Left lung (tissue), 10 donors: ENCODE data around the gene TESK2. TPM values are rescaled to one million over a fixed set of nuclear protein-coding genes. Genes with fewer than 3 reads are reported as not detected.
A peak's percentile ranks its signal among the peaks of the same experiment; 100 is the strongest.

Source experiments
- ATAC-seq: fragments of 200-7000 bp; cut with Tn5 transposase; one replicate; pipeline ENCODE4 v1.9.1; 2020; ENCODE audit warnings: moderate library complexity
- DNase-seq, 4 donors: peaks; one replicate each; pipeline ENCODE4 v3.0.0-alpha.2; 2013 to 2020
- H3K27ac ChIP-seq, 2 donors: fragments of 200-600 bp; sonication (generic) in 1 of 2; one replicate each; pipeline versions ENCODE4 v1.5.0 to v1.8.0; 2020 to 2021
- H3K27me3 ChIP-seq, 2 donors: fragments of 200-600 bp; sonication (generic) in 1 of 2; one replicate each; pipeline versions ENCODE4 v1.5.0 to v1.8.0; 2020 to 2021
- H3K36me3 ChIP-seq, 2 donors: fragments of 200-600 bp; sonication (generic) in 1 of 2; one replicate each; pipeline versions ENCODE4 v1.5.0 to v1.8.0; 2020 to 2021
- H3K4me1 ChIP-seq, 2 donors: fragments of 200-600 bp; one replicate each; pipeline ENCODE4 v1.8.0; 2021
- H3K4me3 ChIP-seq, 2 donors: fragments of 200-600 bp; sonication (generic) in 1 of 2; one replicate each; pipeline versions ENCODE4 v1.5.0 to v1.8.0; 2020 to 2021; ENCODE audit warnings: mild to moderate bottlenecking in 1 of 2
- H3K9me3 ChIP-seq, 2 donors: fragments of 200-600 bp; sonication (generic) in 1 of 2; one replicate each; pipeline versions ENCODE4 v1.5.0 to v1.8.0; 2020 to 2021
- intact Hi-C, 2 donors: fragments of 100-400 bp; cut with DNase I; formaldehyde crosslinking; loops; one replicate each; pipeline versions ENCODE4 v1.11.2 to v1.14.2; 2022
- polyA plus RNA-seq, 6 donors: library from polyadenylated mRNA; unstranded; fragments of 120-200 nt; gene quantifications; one replicate each; pipeline ENCODE4 v1.2.1, GENCODE V29; 2013; ENCODE audit not compliant: insufficient read length in 6 of 6
- total RNA-seq, 2 donors: library from RNA; stranded (reverse); fragmentation: NEBNext Ultra II Directional; extraction: Animal tissue kit (Norgen Biotek cat#: 25700); gene quantifications; one replicate each; pipeline ENCODE4 v1.2.1, GENCODE V29; 2021
- TF ChIP-seq, protein P1 (sequence below), 2 donors: fragments of 200-600 bp; sonication (generic) in 1 of 2; IDR thresholded peaks; one replicate each; pipeline versions ENCODE4 v1.5.0 to v1.8.0; 2021; ENCODE audit warnings: antibody characterized with exemption in 2 of 2
- donor health status: DM: no; HTN: yes; CAD: no.
- donor health status: DM: no; HTN: no; CAD: no.

Gene TESK2
- total and polyA plus RNA-seq, 8 donors = 4.3 to 12.5 (median 9.2) TPM

DNA sequence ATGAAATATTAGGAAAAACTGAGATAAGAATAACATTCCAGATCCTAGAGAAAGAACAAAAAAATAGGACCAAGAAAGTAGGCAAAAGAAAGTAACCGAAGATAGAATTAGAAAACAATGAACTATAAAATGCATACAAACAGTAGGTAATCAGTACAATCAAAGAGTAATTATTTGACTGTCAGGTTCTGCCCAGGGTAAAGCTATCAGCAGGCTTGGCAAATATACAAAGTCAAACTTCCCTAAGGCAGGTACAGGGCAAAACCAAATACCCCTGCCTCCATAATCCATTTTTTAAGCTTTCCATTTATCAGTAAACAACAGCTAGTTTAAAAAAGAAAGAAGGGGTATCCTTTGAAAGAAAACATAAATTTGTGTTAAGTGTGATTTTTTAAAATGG lies 44.4 kb downstream of the TESK2 start:
- H3K27ac ChIP-seq = no peak overlapping the region
- DNase-seq = no peak

DNA sequence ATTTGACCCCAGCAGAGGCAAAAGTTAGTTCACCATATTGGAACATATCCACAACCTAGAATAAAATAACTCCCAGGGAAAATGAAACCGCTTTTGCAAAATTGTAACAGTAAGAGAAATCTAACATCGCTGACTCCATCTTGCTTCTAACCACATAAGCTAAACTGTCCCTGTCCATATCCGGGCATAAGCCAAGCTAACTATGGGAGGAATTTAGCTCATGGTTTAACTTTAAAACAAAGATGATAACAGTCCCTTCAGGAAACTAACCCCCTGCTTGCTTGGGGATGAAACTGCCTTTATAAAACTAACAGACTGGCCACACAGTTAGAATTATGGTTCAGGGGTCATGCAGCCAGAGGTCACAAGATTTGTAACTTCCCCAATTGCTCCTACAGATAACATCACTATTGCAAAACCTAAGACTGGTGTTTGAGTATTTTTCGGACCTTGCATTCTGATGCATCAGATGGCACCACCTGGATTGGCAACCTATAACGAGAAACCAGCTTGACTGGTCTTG lies 46.3 kb downstream of the TESK2 start:
- intact Hi-C loops = no loop called here

More for the DNA sequence above, 44.4 kb downstream of the TESK2 start:
- Histone ChIP-seq H3K27me3 (no peaks in the 10 kb centered on the region), H3K36me3 (no peaks in the 10 kb centered on the region), H3K4me3 (no peak overlapping the region), H3K9me3 (no peaks in the 10 kb centered on the region), H3K4me1 (no peaks in the 10 kb centered on the region)
- TF ChIP-seq, protein P1, sequence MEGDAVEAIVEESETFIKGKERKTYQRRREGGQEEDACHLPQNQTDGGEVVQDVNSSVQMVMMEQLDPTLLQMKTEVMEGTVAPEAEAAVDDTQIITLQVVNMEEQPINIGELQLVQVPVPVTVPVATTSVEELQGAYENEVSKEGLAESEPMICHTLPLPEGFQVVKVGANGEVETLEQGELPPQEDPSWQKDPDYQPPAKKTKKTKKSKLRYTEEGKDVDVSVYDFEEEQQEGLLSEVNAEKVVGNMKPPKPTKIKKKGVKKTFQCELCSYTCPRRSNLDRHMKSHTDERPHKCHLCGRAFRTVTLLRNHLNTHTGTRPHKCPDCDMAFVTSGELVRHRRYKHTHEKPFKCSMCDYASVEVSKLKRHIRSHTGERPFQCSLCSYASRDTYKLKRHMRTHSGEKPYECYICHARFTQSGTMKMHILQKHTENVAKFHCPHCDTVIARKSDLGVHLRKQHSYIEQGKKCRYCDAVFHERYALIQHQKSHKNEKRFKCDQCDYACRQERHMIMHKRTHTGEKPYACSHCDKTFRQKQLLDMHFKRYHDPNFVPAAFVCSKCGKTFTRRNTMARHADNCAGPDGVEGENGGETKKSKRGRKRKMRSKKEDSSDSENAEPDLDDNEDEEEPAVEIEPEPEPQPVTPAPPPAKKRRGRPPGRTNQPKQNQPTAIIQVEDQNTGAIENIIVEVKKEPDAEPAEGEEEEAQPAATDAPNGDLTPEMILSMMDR (IDR thresholded peaks at IDR 0.05) = no peak
- intact Hi-C loops = no loop called here
- ATAC-seq = no peak

DNA sequence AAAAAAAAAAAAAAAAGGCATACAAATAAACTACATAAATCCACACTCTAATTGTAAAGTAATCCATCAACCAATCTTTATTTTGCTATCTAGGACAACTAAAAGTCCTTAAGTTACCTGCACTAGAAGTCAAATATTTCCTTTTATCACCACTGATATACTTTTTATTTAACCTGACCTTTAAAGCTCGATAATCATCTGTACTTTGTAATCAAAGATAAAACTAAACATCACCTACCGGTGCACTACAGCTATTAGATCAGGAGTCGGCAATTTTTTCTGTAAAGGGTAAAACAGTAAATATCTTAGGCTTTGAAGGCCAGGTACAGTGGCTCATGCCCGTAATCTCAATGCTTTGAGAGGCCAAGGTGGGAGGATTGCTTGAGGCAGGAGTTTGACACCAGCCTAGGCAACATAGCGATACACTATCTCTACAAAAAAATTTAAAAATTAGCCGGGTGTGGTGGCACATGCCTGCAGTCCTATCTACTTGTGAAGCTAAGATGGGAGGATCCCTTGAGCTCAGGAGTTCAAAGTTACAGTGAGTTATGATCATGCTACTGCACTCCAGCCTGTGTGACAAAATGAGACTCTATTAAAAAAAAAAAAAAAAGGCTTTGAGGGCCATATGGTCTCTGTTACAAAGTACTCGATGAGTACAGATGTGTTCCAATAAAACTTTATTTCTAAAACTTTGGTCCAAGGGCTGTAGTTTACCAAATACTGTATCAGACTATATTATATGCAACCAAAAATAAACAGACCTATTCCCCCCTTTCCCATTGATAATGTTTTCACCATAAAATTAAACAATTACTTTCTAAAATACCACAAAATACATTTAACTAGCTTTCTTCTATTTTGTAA lies 47.1 kb downstream of the TESK2 start:
- H3K27me3 ChIP-seq = no peaks in the 10 kb centered on the region
- DNase-seq (no peak), ATAC-seq (no peak)
- no peaks in the 10 kb centered on the region for H3K9me3 ChIP-seq
- no peaks in the 10 kb centered on the region for H3K36me3 ChIP-seq
- no peak overlapping the region for H3K27ac ChIP-seq
- H3K4me1 ChIP-seq = no peaks in the 10 kb centered on the region
- TF ChIP-seq, protein P1 (IDR thresholded peaks at IDR 0.05) = no peak
- H3K4me3 ChIP-seq = no peak overlapping the region
- intact Hi-C loops = no loop called here

More for the DNA sequence above, 46.3 kb downstream of the TESK2 start:
- no peak overlapping the region for H3K27ac ChIP-seq
- no peaks in the 10 kb centered on the region for H3K36me3 ChIP-seq
- TF ChIP-seq, protein P1 (IDR thresholded peaks at IDR 0.05) = no peak
- no peaks in the 10 kb centered on the region for H3K4me1 ChIP-seq
- H3K4me3 ChIP-seq = no peak overlapping the region
- no peak for DNase-seq
- H3K9me3 ChIP-seq = no peaks in the 10 kb centered on the region
- ATAC-seq = no peak
- no peaks in the 10 kb centered on the region for H3K27me3 ChIP-seq

DNA sequence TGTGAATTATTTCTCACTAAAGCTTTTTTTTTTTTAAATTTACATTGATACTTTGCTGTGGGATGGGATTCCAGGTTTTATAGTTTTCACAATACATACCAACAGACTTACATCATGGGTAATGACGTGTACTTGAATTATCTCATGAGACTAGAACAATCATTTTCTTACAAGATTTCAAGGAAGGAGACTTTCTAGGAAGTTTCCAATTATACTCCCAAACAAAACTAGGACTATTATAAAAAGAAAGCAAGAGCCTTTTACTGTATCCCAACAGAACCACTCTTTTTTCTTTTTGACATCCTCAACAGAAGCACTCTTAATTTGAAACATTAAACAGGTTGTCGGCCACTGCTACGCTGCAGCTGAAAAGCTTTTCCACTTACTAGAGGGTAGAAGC lies 48.7 kb downstream of the TESK2 start:
- TF ChIP-seq, protein P1 (IDR thresholded peaks at IDR 0.05) = no peak
- Histone ChIP-seq H3K4me3 (no peak overlapping the region), H3K9me3 (no peaks in the 10 kb centered on the region), H3K27ac (no peak overlapping the region), H3K27me3 (no peaks in the 10 kb centered on the region), H3K36me3 (no peaks in the 10 kb centered on the region), H3K4me1 (no peaks in the 10 kb centered on the region)
- ATAC-seq (no peak), DNase-seq (peak in 1 of 4 donors; percentile 6)
- intact Hi-C loops = no loop called here

DNA sequence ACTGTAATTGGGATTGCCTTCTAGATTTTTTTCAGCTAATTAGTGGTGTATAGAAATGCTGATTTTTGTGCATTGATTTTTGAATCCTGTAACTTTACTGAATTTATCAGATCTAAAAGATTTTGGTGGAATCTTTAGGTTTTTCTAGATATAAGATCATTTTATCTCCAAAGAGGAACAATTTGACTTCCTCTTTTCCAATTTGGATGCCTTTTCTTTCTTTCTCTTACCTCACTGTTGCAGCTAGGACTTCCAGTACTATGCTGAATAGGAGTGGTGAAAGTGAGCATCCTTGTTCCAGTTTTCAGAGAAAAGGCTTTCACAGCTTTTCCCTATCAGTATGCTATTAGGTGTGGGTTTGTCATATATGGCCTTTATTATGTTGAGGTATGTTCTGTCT lies 53.6 kb downstream of the TESK2 start:
- TF ChIP-seq, protein P1 (IDR thresholded peaks at IDR 0.05) = no peak
- intact Hi-C loops = no loop called here
- no peak overlapping the region for H3K4me3 ChIP-seq

More for the DNA sequence above, 53.6 kb downstream of the TESK2 start:
- H3K36me3 ChIP-seq = no peaks in the 10 kb centered on the region
- no peaks in the 10 kb centered on the region for H3K4me1 ChIP-seq
- H3K27ac ChIP-seq = no peak overlapping the region
- no peaks in the 10 kb centered on the region for H3K27me3 ChIP-seq
- no peaks in the 10 kb centered on the region for H3K9me3 ChIP-seq
- ATAC-seq (no peak), DNase-seq (no peak)
